ENCODE measurements around the gene YAP1.

The YAP1 gene

DNA sequence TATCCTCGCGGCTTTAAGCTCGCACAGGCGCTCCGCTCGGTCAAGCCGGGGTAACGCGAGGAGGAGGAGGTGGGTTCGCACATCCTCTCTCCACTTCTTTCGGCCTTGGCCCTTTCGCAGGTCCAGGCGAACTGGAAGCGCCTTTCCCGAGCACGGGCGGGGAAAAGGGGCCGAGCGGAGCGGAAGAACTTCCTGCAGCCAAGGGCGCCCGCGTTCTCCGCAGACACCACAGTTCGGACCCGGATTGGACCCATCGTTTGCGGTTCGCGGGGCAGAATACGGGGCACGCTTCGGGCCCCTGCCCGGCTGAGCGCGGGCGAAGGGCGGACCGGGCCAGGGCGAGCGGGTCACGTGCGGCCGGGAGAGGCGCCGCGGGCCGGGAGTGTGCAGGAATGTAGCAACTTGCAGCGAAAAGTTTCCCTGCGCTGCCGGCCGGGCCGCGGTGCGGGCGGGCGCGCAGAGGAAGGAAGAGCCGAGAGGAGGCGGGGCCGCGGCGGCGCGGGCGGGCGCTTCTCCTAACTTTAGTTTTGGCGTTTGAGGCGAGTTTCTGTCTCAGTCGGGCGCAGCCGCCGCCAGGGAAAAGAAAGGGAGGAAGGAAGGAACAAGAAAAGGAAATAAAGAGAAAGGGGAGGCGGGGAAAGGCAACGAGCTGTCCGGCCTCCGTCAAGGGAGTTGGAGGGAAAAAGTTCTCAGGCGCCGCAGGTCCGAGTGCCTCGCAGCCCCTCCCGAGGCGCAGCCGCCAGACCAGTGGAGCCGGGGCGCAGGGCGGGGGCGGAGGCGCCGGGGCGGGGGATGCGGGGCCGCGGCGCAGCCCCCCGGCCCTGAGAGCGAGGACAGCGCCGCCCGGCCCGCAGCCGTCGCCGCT lies at the start of gene YAP1:
Gene YAP1 (plus strand): TSS at position 552 of the 865 bp plus-strand sequence. CDS start 402 bp downstream, outside the sequence.
- peak; percentile 80 for DNase-seq

DNA sequence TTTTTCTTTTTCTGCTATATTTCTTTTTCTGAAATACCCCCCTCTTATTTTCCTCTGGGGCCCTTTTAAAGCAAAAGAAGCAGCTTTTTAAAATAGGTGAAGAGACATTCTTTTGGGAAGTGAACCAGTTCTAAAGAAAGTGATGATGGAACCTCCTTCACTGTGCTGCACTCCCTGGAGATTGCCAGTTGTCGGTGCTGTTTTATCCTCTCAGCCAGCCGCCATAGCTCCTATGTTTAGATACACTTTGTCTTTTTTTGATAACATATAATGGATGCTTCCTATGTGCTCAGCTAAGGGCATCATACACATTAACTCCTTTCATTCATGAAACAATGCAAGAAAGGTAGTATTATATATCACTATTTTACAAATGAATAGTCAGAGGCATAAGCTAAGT lies 49.0 kb upstream of the YAP1 start:
- DNase-seq: peak; percentile 2

GRCh38 chr11:102062106-102062505 lies 48.1 kb upstream of the YAP1 start:
- DNase-seq: no peak

DNA sequence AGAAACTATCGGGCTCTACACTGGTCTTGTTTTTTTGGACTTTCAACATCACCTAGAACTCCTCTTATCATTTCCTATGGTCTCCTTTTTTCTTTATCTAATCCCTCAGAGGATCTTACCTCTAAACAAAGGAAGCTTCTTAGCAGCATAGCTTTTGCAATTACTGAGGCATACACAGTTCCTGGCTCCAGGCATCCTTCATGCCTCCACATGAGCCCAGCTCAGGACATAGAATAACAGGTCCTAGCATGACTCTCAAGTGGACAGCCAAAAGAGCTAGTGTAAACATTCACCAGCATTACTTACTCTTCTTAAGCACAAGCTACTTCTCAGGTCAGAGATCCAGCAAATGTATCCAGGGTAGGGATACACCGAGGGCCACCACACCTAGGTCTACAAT lies 45.9 kb upstream of the YAP1 start:
- no peak for DNase-seq

DNA sequence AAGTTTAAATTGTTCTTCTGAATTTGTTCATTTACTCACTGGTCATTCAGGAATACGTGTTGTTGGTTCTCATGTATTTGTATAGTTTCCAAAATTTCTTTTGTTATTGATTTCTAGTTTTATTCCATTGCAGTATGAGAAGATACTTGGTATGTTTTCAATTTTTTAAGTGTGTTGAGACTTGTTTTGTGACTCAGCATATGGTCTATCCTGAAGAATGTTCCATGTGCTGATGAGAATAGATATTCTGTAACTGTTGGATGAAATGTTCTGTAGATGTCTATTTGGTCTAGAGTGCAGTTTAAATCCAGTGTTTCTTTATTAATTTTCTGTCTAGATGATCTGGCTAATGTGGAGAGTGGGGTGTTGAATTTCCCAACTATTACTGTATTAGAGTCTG lies 39.5 kb upstream of the YAP1 start:
- no peak for DNase-seq

DNA sequence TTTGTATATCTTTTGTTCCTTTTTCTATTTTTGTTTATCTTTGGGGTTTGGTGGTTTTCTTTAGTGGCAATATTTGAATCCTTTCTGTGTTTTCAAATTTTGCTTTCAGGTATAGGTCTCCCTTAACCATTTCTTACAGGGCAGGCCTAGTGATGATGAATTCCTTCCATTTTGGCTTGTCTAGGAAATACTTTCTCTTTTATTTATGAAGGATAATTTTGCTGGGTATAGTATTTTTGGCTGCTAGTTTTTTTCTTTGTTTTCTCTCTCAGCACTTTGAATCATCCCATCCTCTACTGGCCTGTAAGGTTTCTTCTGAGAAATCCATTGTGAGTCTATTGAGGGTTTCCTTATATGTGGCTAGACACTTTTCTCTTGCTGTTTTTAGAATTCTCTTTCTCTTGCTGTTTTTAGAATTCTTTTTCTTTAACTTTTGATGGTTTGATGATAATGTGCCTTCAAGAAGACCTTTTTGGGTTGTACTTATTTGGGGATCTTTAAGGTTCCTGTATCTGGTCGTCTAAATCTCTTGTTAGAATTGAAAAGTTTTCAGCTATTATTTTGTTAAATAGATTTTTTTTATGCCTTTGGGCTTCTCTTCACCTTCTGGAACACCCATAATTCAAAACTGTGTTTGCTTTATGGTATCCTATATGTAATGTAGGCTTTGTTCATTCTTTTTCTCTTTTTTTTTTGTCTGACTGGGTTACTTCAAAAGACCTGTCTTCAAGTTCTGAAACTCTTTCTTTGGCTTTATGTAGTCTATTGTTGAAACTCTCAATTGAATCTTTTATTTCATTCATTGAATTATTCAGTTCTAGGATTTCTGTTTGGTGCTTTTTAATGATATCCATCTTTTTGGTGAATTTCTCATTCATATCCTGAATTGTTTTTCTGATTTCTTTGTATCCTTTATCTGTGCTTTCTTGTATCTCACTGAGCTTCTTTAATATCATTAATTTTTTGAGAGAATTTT lies 38.5 kb upstream of the YAP1 start:
- DNase-seq: no peak

GRCh38 chr11:102073253-102073652 lies 37.0 kb upstream of the YAP1 start:
- DNase-seq: no peak

- DNase-seq: no peak
These were observed 30.6 kb upstream of the YAP1 start for GRCh38 chr11:102079625-102080024.

- DNase-seq: no peak
These were observed 28.9 kb upstream of the YAP1 start for GRCh38 chr11:102081313-102081712.

GRCh38 chr11:102085864-102086551 lies 24.2 kb upstream of the YAP1 start:
- DNase-seq: no peak

DNA sequence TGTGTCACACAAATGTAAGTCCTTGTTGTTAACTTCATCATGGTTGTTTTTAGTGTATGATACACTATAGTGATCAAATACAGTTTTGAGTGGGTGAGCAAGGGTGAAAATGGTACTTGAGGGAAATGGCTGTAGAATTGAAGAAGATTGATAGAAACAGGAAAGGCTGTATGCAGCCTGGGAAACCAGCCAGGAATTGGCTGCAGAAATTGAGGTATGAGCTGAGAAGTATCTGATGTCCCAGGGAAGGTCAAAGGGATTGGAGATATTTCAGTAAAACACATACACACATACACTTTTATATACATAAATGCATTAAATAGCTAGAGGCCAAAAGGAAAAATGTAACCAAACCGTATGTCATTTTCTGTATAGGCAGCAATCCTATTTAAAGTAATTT lies 13.1 kb upstream of the YAP1 start:
- no peak for DNase-seq

GRCh38 chr11:102099755-102100154 lies 10.5 kb upstream of the YAP1 start:
- no peak for DNase-seq

DNA sequence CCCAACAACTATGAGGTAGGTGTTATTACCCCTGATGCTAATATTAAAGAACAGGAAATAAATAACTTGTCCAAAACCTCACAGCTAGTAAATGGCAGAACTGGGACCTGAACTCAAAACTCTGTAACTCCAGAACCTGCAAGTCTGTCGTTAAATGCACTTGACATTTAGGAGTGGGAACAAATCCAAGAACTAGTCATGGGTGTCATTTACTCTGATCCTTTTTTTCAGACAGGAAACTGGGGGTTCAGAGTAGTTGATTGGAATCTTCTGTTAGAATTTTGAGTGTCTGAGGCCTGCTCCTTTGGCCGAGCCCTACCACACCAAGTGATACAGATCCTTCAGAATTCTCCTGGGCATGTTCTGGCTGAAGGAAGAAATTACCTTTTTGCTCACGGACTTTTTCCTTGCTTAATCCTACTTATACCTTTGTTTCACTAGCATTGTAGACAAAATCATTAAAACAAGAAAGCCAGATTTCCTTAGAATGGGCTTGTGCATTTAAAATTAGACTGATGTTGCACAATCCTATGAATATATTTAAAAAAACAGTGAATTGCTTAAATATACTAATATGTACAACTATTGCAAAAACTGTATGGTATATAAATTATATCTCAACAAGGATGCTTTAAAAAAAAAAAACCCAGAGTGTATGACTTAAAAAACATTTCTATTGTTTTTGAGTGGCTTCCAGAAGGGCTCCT lies 1.4 kb upstream of the YAP1 start:
- DNase-seq: no peak

DNA sequence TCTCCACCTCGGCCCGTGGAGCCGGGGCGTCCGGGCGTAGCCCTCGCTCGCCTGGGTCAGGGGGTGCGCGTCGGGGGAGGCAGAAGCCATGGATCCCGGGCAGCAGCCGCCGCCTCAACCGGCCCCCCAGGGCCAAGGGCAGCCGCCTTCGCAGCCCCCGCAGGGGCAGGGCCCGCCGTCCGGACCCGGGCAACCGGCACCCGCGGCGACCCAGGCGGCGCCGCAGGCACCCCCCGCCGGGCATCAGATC lies 439 bp downstream of the YAP1 start:
- DNase-seq: no peak

GRCh38 chr11:102111011-102111786 lies 952 bp downstream of the YAP1 start:
- DNase-seq: peak; percentile 68

GRCh38 chr11:102111787-102112508 lies 1.7 kb downstream of the YAP1 start:
- DNase-seq: peak; percentile 84

GRCh38 chr11:102112509-102112821 lies 2.2 kb downstream of the YAP1 start:
- DNase-seq: no peak

DNA sequence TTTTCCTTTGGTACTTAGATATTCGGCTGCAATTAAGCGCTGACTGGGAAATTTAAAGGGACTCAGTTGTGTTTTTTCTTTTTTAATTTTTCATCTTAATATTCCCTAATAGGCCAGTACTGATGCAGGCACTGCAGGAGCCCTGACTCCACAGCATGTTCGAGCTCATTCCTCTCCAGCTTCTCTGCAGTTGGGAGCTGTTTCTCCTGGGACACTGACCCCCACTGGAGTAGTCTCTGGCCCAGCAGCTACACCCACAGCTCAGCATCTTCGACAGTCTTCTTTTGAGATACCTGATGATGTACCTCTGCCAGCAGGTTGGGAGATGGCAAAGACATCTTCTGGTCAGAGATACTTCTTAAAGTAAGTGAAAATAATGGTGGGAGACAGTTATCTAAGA lies 3.8 kb downstream of the YAP1 start:
- DNase-seq: no peak

- peak; percentile 97 for DNase-seq
These were observed 5.3 kb downstream of the YAP1 start for GRCh38 chr11:102115557-102115956.

- DNase-seq: peak; percentile 37
These were observed 6.4 kb downstream of the YAP1 start for GRCh38 chr11:102116453-102117205.
